ENCODE measurements around the gene GOT1.

GOT1 gene

GRCh38 chr10:99432881-99433280 lies 2.5 kb upstream of the GOT1 start:
- no peak for DNase-seq

GRCh38 chr10:99432047-99432446 lies 1.6 kb upstream of the GOT1 start:
- no peak for DNase-seq

GRCh38 chr10:99431190-99431760 lies 851 bp upstream of the GOT1 start:
- no peak for DNase-seq

- no peak for DNase-seq
Measured at GRCh38 chr10:99430116-99430450, 341 bp downstream of the GOT1 start.

GRCh38 chr10:99429517-99430095 lies 818 bp downstream of the GOT1 start:
- no peak for DNase-seq

GRCh38 chr10:99427566-99428190 lies 2.7 kb downstream of the GOT1 start:
- no peak for DNase-seq

GRCh38 chr10:99426689-99427088 lies 3.7 kb downstream of the GOT1 start:
- no peak for DNase-seq

- no peak for DNase-seq
Measured at GRCh38 chr10:99425204-99425603, 5.2 kb downstream of the GOT1 start.

- no peak for DNase-seq
Measured at GRCh38 chr10:99424656-99425055, 5.8 kb downstream of the GOT1 start.

GRCh38 chr10:99422529-99423096 lies 7.8 kb downstream of the GOT1 start:
- DNase-seq, result no peak

GRCh38 chr10:99421233-99421739 lies 9.1 kb downstream of the GOT1 start:
- DNase-seq, result no peak

GRCh38 chr10:99419688-99420087 lies 10.7 kb downstream of the GOT1 start:
- DNase-seq, result no peak

- DNase-seq, result no peak
Measured at GRCh38 chr10:99418910-99419624, 11.4 kb downstream of the GOT1 start.

GRCh38 chr10:99412099-99412498 lies 18.3 kb downstream of the GOT1 start:
- DNase-seq, result no peak

GRCh38 chr10:99411546-99411945 lies 18.9 kb downstream of the GOT1 start:
- DNase-seq, result no peak

- no peak for DNase-seq
Measured at GRCh38 chr10:99410876-99411275, 19.5 kb downstream of the GOT1 start.

GRCh38 chr10:99410146-99410545 lies 20.3 kb downstream of the GOT1 start:
- DNase-seq, result no peak

- DNase-seq, result no peak
Measured at GRCh38 chr10:99406149-99406548, 24.3 kb downstream of the GOT1 start.

GRCh38 chr10:99403674-99404073 lies 26.8 kb downstream of the GOT1 start:
- no peak for DNase-seq

GRCh38 chr10:99399664-99400063 lies 30.8 kb downstream of the GOT1 start:
- no peak for DNase-seq

GRCh38 chr10:99396471-99396870 lies 34.0 kb downstream of the GOT1 start:
- no peak for DNase-seq

- DNase-seq, result no peak
Measured at GRCh38 chr10:99395750-99396445, 34.5 kb downstream of the GOT1 start.

- DNase-seq, result no peak
Measured at GRCh38 chr10:99394761-99395386, 35.5 kb downstream of the GOT1 start.
